ENCODE data around the gene MAP2K4.

GRCh38 chr17:12028611-12029010, 7.9 kb downstream of the MAP2K4 start:
- TF ChIP-seq CTCF (conservative IDR thresholded peaks at IDR 0.05) (no peak), ZFX (IDR thresholded peaks at IDR 0.05) (no peak)
